22Rv1 (cell line): ENCODE measurements around the gene SREK1IP1.

Experiments
- CTCF ChIP-seq: fragments of 450-650 bp; IDR thresholded peaks from 2 replicates; pipeline ENCODE4 v1.5.1; 2017; ENCODE audit warnings: mild to moderate bottlenecking
- ZFX ChIP-seq: fragments of 450-650 bp; IDR thresholded peaks from 2 replicates; pipeline ENCODE4 v1.6.1; 2017; ENCODE audit warnings: antibody characterized with exemption, borderline replicate concordance

- TF ChIP-seq CTCF (no peak), ZFX (no peak)
Measured at GRCh38 chr5:64814073-64814472, 45.6 kb upstream of the SREK1IP1 start.
